ENCODE results near the gene GAB2.

Gene GAB2

GRCh38 chr11:78314762-78315161 lies 102.9 kb downstream of the GAB2 start:
- H3K4me3 ChIP-seq = no peak overlapping the region
- TF ChIP-seq Cebpa-rat (IDR thresholded peaks at IDR 0.05) = no peak
- H3K9me3 ChIP-seq = peaks cover 5% of the 10 kb centered on the region; the same call in 1 of the 2 replicates
- H3K27ac ChIP-seq = no peak overlapping the region
- H3K9ac ChIP-seq = no peak overlapping the region
- peaks cover 100% of the 10 kb centered on the region for H4K20me1 ChIP-seq
- H3K36me3 ChIP-seq = peaks cover 9% of the 10 kb centered on the region; the same call in 1 of the 2 replicates
- H3K4me1 ChIP-seq = peaks cover 54% of the 10 kb centered on the region
- no peaks in the 10 kb centered on the region for H3K27me3 ChIP-seq
- H3K4me2 ChIP-seq = no peak overlapping the region

- no peaks in the 10 kb centered on the region for H3K27me3 ChIP-seq
- peaks cover 5% of the 10 kb centered on the region; the same call in 1 of the 2 replicates for H3K9me3 ChIP-seq
- TF ChIP-seq Cebpa-rat (IDR thresholded peaks at IDR 0.05) = no peak
- H3K9ac ChIP-seq = no peak overlapping the region
- peak overlapping the region; percentile 64; the same call in 1 of the 2 replicates for H3K4me2 ChIP-seq
- peaks cover 100% of the 10 kb centered on the region for H4K20me1 ChIP-seq
- H3K4me1 ChIP-seq = peaks cover 61% of the 10 kb centered on the region
- no peak overlapping the region for H3K4me3 ChIP-seq
- H3K27ac ChIP-seq = no peak overlapping the region
- H3K36me3 ChIP-seq = peaks cover 9% of the 10 kb centered on the region; the same call in 1 of the 2 replicates
Observed at GRCh38 chr11:78313898-78314297, 103.7 kb downstream of the GAB2 start.

GRCh38 chr11:78313181-78313795 lies 104.3 kb downstream of the GAB2 start:
- TF ChIP-seq Cebpa-rat (IDR thresholded peaks at IDR 0.05) = no peak
- Histone ChIP-seq H3K9ac (no peak overlapping the region), H3K36me3 (peaks cover 9% of the 10 kb centered on the region; the same call in 1 of the 2 replicates), H3K9me3 (peaks cover 5% of the 10 kb centered on the region; the same call in 1 of the 2 replicates), H3K4me3 (no peak overlapping the region), H3K27me3 (no peaks in the 10 kb centered on the region), H3K4me1 (peaks cover 55% of the 10 kb centered on the region), H3K27ac (no peak overlapping the region), H4K20me1 (peaks cover 100% of the 10 kb centered on the region), H3K4me2 (peak overlapping the region; percentile 64)

GRCh38 chr11:78312712-78313111 lies 104.9 kb downstream of the GAB2 start:
- H3K9ac ChIP-seq = no peak overlapping the region
- no peak overlapping the region for H3K4me3 ChIP-seq
- peaks cover 5% of the 10 kb centered on the region; the same call in 1 of the 2 replicates for H3K9me3 ChIP-seq
- peaks cover 15% of the 10 kb centered on the region; the same call in 1 of the 2 replicates for H3K36me3 ChIP-seq
- peak overlapping the region; percentile 64 for H3K4me2 ChIP-seq
- peaks cover 100% of the 10 kb centered on the region for H4K20me1 ChIP-seq
- H3K4me1 ChIP-seq = peaks cover 55% of the 10 kb centered on the region
- TF ChIP-seq Cebpa-rat (IDR thresholded peaks at IDR 0.05) = no peak
- H3K27me3 ChIP-seq = no peaks in the 10 kb centered on the region
- H3K27ac ChIP-seq = no peak overlapping the region

GRCh38 chr11:78311702-78312371 lies 105.8 kb downstream of the GAB2 start:
- no peak overlapping the region for H3K27ac ChIP-seq
- TF ChIP-seq Cebpa-rat (IDR thresholded peaks at IDR 0.05) = no peak
- no peak overlapping the region for H3K4me3 ChIP-seq
- peaks cover 55% of the 10 kb centered on the region for H3K4me1 ChIP-seq
- H3K9ac ChIP-seq = peak overlapping the region; percentile 49; the same call in 1 of the 2 replicates
- peaks cover 2% of the 10 kb centered on the region; the same call in 1 of the 2 replicates for H3K9me3 ChIP-seq
- H3K27me3 ChIP-seq = no peaks in the 10 kb centered on the region
- H4K20me1 ChIP-seq = peaks cover 100% of the 10 kb centered on the region
- H3K36me3 ChIP-seq = peaks cover 12% of the 10 kb centered on the region; the same call in 1 of the 2 replicates
- peak overlapping the region; percentile 64 for H3K4me2 ChIP-seq

GRCh38 chr11:78310500-78310909 lies 107.1 kb downstream of the GAB2 start:
- Histone ChIP-seq H3K36me3 (peaks cover 8% of the 10 kb centered on the region; the same call in 1 of the 2 replicates), H3K4me1 (peaks cover 55% of the 10 kb centered on the region), H3K27ac (0 out of 2 replicates have a peak overlapping the region, but pooled peaks have one; percentile 20), H3K4me2 (peak overlapping the region; percentile 59), H4K20me1 (peaks cover 100% of the 10 kb centered on the region), H3K27me3 (no peaks in the 10 kb centered on the region), H3K9ac (peak overlapping the region; percentile 36; the same call in 1 of the 2 replicates), H3K4me3 (no peak overlapping the region), H3K9me3 (no peaks in the 10 kb centered on the region)
- TF ChIP-seq Cebpa-rat (IDR thresholded peaks at IDR 0.05) = no peak

- Histone ChIP-seq H3K27me3 (no peaks in the 10 kb centered on the region), H3K36me3 (peaks cover 11% of the 10 kb centered on the region; the same call in 1 of the 2 replicates), H3K4me2 (no peak overlapping the region), H3K9me3 (no peaks in the 10 kb centered on the region), H3K9ac (no peak overlapping the region), H3K4me3 (no peak overlapping the region), H3K27ac (no peak overlapping the region), H3K4me1 (peaks cover 3% of the 10 kb centered on the region), H4K20me1 (peaks cover 100% of the 10 kb centered on the region)
- no peak for TF ChIP-seq Cebpa-rat (IDR thresholded peaks at IDR 0.05)
Observed at GRCh38 chr11:78304201-78304600, 113.4 kb downstream of the GAB2 start.

- H3K36me3 ChIP-seq = peaks cover 18% of the 10 kb centered on the region
- peaks cover 15% of the 10 kb centered on the region for H3K9me3 ChIP-seq
- H3K9ac ChIP-seq = no peak overlapping the region
- no peak overlapping the region for H3K4me2 ChIP-seq
- H3K27ac ChIP-seq = no peak overlapping the region
- peaks cover 100% of the 10 kb centered on the region for H4K20me1 ChIP-seq
- H3K4me3 ChIP-seq = no peak overlapping the region
- no peak for TF ChIP-seq Cebpa-rat (IDR thresholded peaks at IDR 0.05)
- no peaks in the 10 kb centered on the region for H3K27me3 ChIP-seq
- no peaks in the 10 kb centered on the region for H3K4me1 ChIP-seq
Observed at GRCh38 chr11:78300108-78300839, 117.3 kb downstream of the GAB2 start.

GRCh38 chr11:78299000-78299710 lies 118.5 kb downstream of the GAB2 start:
- TF ChIP-seq Cebpa-rat (IDR thresholded peaks at IDR 0.05) = no peak
- Histone ChIP-seq H3K27ac (no peak overlapping the region), H3K4me1 (no peaks in the 10 kb centered on the region), H3K27me3 (no peaks in the 10 kb centered on the region), H3K9me3 (peaks cover 15% of the 10 kb centered on the region), H3K36me3 (peaks cover 22% of the 10 kb centered on the region), H3K4me3 (no peak overlapping the region), H3K4me2 (no peak overlapping the region), H3K9ac (no peak overlapping the region), H4K20me1 (peaks cover 94% of the 10 kb centered on the region)

All from BLaER1 (cell line).